Stimulated activated CD8-positive, alpha-beta memory T cell treated with anti-CD3 and anti-CD28 coated beads, Interleukin-4, amount 100 ng/mL, for 48 hours (primary cell): ENCODE results near the gene HSD3B1.
"Not testable (repeated sequence)": the region's sequence is repeated elsewhere in the genome, so short reads cannot be mapped to it uniquely, and the experiment has no call there.

Experiments used
- DNase-seq: peaks from one replicate; pipeline ENCODE4 v3.0.0-alpha.2; 2020

The HSD3B1 gene

GRCh38 chr1:119504831-119505230, 2.2 kb upstream of the HSD3B1 start:
- DNase-seq = no peak

DNA sequence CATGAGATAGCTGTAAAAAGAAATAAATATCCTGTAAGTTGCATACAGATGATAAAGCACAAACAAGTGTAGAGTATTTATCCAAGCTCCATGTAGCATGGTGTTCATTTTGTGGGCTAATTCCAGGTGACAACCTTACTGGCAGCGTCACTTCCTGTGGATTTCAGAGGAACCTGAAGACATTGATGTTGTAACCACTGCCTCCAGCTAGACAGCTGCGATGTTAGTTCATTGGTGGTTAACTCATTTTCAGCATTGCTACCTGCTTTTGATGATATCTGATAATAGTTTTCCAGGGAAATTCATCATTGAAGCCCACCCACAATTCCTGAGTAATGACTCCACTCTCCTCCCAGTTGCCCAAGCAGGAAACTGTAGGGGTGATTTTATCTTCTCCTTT, 3.0 kb downstream of the HSD3B1 start:
- no peak for DNase-seq

GRCh38 chr1:119515221-119515620, 8.2 kb downstream of the HSD3B1 start:
- no peak for DNase-seq

DNA sequence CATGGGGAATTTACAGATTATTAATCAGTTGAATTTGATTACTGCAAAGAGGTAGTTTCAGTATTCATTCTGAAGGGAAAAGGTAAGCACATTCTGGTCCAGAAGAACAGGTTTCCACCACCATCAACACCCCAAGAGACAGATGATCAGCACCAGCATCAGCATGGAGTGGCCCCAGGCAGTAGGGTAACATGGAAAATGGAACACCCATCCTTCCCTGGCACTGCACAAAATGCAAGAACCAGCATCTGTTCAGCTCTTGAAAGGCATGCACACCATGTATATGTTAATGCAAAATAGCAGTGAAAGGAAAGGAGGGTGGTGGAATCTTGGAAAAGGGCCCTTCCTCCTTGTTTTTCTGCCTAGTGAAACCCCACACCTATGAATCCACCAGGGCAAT, 9.2 kb downstream of the HSD3B1 start:
- DNase-seq = no peak

GRCh38 chr1:119516680-119517079, 9.7 kb downstream of the HSD3B1 start:
- no peak for DNase-seq

GRCh38 chr1:119517667-119518066, 10.7 kb downstream of the HSD3B1 start:
- not testable (repeated sequence) for DNase-seq

DNA sequence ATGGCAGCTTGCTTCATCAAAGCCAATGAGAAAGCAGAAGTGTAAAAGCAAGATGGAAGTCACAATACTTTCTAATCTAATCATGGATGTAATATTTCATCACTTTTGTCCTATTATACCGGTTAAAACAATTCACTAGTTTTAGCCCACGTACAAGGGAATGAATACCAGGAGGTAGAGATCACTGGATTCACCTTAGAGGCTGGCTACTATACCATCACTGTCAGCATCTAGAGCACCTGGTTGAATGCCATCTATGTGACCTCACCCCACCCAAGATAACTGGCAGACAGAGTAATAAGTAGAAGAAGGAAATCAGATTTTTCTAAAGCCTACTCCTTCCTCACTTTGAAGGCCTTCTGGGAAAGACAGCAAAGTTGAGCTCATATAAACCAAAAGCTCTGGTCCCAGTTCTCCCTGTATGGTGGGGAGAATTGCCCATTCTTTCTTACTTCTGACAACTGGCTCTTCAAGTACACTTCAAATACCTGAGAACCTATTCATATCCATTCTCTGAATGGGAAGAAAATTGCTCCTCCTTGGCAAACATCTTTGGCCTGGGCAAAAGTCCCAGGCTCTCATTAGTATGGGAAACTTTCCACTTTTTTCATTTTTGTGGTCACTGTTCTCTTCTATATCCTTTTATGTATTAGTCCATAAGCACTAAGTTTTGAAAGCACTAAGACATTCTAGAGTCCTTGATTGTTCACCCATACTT, 24.8 kb downstream of the HSD3B1 start:
- DNase-seq = no peak

DNA sequence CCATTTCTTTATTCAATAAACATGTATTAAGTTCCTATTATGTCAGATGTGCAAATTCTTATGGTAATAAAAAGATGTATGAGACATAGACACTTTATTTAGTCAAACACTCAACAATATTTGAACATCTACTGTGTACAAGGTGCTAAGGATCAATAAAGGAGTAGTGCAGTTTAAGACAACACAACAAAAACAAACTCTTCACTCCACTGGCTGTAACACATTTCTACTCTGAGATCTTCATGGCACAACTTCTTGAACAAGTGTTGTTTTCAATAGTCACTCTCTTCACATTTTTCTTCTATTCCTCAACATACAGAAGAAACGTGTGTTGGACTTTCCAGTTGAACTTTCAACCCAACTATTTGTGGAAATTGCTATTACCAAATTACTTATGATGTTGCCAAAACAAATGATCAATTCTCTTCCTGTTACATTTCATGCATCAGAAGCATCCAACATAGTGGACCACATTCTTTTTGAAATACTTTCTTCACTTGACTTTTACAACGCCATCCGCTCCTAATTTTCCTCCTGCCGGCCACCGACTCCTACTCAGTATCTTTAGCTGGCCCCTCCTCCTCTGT, 25.4 kb downstream of the HSD3B1 start:
- no peak for DNase-seq

GRCh38 chr1:119535381-119535780, 28.4 kb downstream of the HSD3B1 start:
- DNase-seq = no peak

DNA sequence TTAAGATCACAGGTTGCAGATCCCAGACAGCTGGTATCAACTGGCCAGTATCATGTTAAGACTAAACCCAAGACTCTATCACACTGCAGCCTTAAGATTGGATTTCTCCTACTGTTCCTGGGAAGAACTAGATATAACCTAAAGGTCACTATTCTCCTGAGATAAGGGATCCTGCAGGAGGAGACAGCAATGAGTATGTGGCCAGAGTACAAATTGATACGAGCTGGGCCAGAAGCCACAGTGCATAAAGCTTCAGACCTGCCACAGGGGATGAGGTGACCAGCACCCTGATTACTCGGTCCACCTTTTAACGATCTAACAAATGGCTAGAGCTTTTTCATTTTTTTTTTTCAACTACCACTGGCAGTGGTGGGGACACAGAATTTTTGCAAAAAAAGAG, 31.0 kb downstream of the HSD3B1 start:
- no peak for DNase-seq

DNA sequence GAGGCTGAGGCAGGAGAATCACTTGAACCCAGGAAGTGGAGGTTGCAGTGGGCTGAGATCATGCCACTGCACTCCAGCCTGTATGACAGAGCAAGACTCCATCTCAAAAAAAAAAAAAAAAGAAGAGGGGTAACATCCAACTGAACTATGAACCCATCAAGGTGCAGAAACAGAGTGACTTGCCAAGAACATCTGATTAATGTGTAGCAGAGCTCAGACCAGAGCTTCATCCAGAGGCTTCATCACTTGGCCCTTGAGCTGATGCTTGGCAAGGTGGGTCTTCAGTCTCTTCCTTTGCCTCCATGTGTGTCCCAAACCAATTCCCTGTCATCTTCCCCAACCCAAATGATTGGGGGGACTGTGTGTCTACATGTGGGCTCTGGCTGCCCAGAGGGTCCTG, 32.6 kb downstream of the HSD3B1 start:
- DNase-seq = no peak

DNA sequence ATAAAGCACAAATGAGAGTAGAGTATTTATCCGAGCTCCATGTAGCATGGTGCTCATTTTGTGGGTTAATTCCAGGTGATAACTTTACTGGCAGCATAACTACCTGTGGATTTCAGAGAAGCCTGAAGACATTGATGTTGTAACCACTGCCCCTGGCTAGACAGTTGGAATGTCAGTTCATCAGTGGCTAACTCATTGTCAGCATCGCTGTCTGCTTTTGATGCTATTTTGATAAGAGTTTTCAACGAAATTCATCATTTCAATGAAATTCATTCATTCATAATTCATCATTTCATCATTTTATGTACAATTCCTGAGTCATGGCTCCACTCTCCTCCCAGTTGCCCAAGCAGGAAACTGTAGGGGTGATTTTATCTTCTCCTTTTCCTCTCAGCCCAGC, 34.4 kb downstream of the HSD3B1 start:
- no peak for DNase-seq

DNA sequence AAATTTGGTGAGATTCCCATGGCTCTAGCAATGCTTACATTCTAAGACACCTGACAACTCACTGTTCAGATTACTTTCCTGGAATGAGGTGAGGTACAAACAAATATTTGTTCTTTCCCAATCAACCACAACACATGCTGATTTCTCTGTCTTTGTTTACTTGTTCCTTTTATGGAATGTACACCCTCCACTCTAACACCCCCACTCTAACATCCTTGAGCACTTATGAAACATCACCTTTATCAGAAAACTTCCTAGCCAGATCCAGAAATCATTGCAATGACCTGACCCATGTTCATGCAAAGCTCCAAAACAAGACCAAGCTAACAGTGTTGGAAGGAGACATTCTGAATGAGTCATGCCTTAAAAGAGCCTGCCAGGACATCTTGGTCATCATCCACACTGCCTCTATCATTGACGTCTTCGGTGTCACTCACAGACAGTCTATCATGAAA, 35.5 kb downstream of the HSD3B1 start:
- DNase-seq = no peak

DNA sequence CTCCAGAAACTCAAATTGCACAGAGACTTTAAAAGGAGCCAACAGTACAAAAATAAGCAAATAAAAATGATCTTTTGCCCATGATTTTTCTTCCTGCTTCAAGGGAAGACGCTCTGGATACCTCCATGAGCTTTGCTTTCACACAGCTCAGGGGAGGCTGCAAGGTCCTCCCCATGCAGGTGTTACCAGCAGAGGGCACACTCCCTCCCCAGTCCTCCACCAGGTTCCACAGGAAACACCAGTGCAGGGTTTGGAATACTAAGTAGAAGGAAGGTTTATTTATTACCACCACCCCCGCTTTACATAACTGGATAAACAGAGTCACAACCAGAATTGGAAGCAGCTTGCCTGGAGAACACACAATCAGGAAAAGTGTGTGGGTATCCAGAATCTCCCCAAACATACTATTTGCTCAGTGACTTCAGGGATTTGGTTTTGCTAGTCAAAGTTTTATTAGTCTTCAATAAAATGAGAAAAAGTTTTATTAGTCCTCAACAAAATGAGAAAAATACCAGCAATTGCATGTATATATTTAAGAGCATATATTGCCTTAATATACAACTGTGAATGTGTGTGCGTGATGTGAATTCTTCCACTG, 37.3 kb downstream of the HSD3B1 start:
- peak; percentile 32 for DNase-seq

DNA sequence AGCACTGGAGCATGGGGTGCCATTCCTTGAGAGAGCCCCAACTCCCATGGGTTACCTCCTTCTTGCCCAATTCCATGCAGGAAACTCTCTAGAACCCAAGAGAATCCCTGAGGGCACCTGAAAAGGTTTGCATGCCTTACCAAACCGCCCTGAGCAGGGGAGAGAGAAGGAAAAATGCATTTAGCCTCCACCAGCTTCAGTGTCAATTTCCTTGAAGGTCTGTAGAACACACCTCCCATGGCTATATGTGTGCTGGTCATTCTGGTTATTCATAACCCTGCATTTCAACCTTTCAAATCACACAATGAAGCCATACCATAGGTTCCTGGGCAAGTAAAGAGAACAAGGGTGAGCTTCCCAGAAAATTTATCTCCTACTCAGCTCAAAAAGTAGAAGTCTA, 39.6 kb downstream of the HSD3B1 start:
- no peak for DNase-seq

GRCh38 chr1:119547306-119547705, 40.3 kb downstream of the HSD3B1 start:
- no peak for DNase-seq

- no peak for DNase-seq
Observed at GRCh38 chr1:119547805-119548204, 40.8 kb downstream of the HSD3B1 start.

DNA sequence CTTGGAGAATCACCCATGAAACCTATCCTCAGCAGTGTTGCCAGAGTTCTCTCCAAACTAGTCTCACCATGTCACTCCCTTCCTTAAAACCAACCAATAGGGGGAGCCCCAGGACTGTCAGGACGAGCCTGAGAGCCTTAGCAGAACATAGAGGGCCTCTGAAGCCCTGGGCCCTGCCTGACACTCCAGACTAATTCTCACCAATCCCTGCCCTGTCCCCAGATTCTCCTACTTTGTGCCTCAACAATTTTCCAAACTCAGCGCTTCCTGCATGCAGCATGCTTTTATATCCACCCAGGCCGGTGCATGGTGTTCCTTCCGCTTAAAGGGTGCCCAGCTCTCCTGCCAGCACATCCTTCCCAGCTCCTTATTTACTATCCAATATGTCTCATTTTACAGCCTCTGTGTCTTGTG, 42.7 kb downstream of the HSD3B1 start:
- DNase-seq = peak; percentile 30

GRCh38 chr1:119550381-119550780, 43.4 kb downstream of the HSD3B1 start:
- no peak for DNase-seq

DNA sequence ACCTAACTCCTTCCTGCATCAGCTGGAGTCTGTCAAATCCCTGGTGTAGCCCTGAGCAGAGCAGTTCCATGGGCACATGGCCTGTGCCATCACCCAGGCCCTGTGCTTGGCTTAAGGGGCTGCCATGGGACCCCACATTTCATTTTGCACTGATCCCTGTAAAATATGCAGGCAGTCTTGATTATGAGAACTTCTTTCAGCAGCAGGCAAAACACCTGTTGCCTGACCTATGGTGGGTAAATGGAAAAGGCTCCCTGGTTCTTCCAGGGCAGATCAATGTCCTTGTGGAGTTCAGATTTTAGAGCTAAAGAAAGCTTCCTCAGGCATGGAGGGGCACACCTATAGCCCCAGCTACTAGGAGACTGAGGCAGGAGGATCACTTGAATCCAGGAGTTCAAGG, 44.2 kb downstream of the HSD3B1 start:
- no peak for DNase-seq

DNA sequence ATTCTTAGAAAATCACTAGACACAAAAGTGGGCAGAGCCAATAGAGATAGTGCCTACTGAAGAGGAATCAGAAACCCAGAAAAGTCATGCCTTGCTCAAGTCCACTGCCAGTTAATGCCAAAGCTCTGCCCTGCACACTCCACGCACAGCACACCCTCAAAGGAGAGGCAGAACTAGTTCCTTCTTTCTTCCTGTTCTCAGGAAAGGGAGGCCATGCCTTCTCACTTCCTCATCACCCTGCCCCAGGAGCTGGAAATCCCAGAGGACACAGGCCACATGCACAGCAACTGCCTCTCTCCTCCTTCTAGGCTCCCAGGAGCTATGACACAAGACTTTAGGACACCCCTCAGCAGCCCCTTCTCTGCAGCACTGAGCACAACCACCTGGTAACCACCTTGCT, 45.6 kb downstream of the HSD3B1 start:
- not testable (repeated sequence) for DNase-seq

DNA sequence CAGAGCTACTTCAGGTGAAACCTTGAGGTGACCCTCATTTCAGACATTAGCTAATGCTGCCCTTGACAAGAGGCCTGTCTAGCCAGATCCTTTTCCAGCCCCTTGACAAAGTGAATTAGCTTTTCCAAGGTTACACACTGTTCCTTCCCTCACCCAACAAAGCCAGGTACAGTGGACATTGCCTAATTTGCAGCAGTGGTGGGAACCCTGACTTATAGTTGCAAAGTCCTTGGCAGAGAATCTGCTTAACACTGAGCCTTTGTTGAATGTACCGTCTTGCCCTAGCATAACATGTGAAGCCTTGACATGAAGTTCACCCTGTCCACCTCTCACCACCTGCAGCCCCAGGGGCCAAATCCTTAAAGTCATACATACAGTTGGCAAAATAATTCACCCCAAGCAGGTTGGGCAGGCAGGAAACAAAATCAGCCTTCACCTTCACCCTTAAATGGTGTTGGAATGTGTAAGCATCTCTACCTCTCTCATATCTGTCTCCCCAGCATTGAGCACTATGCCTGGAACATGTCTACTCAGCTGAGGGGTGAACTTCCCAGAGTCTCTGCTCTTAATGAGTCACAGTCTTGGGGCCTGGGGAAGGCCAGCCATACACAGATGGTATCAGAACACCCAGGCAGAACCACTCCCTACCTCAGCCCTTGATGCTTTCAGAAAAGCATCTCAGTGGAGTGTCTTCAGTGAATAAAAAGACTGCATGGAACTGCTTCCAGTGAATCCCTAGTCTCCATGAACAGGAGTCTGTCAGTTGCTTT, 46.5 kb downstream of the HSD3B1 start:
- DNase-seq = not testable (repeated sequence)

DNA sequence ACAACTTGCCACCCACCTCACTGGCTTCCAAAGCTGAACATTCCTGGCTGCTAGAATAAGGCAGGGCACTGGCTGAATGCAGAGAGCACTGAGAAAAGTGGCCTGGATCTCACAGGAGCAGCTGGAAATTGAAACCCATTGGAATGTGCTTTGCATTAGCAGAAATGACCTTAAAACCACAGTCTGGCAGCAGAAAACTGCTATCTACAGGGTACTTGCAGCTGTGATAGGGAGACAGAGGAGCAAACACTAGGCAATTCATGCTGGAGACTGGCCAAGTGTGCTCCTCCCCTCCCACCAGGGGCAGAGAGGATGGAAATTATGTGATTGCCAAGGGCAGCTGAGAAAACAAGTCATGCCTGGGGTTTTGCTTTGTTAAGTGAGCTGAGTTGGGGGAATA, 47.2 kb downstream of the HSD3B1 start:
- no peak for DNase-seq

DNA sequence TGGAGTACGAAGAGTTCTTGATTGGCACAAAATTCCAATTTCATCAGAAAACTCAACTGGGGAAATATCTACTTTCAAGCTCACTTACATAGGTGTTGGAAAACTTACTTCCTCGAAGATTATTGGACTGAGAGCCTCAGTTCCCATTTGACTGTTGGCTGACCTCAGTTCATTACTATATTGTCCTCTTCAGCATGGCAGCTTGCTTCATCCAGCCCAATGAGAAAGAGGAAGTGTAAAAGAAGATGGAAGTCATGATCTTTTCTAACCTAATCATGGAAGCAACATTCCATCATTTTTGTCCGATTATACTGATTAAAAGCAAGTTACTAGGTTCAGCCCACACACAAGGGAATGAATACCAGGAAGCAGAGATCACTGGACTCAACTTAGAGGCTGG, 49.4 kb downstream of the HSD3B1 start:
- DNase-seq = no peak
